HepG2 (cell line): ENCODE results near the gene NUDT3. TPM values are rescaled to one million over a fixed set of nuclear protein-coding genes. Genes with fewer than 3 reads are reported as not detected.
A peak's percentile ranks its signal among the peaks of the same experiment; 100 is the strongest.

Experiments used
- GATAD2A ChIP-seq: IDR thresholded peaks from 2 replicates; pipeline ENCODE4 v1.6.1; 2016
- HOXA5 ChIP-seq: sonication (generic); formaldehyde crosslinking; IDR thresholded peaks from 2 replicates; pipeline ENCODE4 v1.4.0; 2020; ENCODE audit warnings: missing genetic modification reagents
- KLF12 ChIP-seq: sonication (generic); formaldehyde crosslinking; IDR thresholded peaks from 2 replicates; pipeline ENCODE4 v1.4.0; 2020; ENCODE audit warnings: missing genetic modification reagents, borderline replicate concordance
- MIER3 ChIP-seq: IDR thresholded peaks from 2 replicates; pipeline ENCODE4 v1.6.1; 2016; ENCODE audit warnings: missing compliant biosample characterization, borderline replicate concordance
- NFIB ChIP-seq: sonication (generic); formaldehyde crosslinking; IDR thresholded peaks from 2 replicates; pipeline ENCODE4 v1.9.0; 2021; ENCODE audit warnings: missing genetic modification reagents, mild to moderate bottlenecking, borderline replicate concordance
- NFKBIZ ChIP-seq: IDR thresholded peaks from 2 replicates; pipeline ENCODE4 v1.6.1; 2018; ENCODE audit warnings: missing genetic modification reagents, missing compliant biosample characterization
- NPAS2 ChIP-seq: sonication (generic); formaldehyde crosslinking; IDR thresholded peaks from 2 replicates; pipeline ENCODE4 v1.8.0; 2022; ENCODE audit warnings: mild to moderate bottlenecking, missing genetic modification reagents, borderline replicate concordance
- PPARG ChIP-seq: conservative IDR thresholded peaks from 2 replicates; pipeline ENCODE4 v1.6.1; 2016; ENCODE audit warnings: missing biosample characterization, missing genetic modification reagents
- SSRP1 ChIP-seq: IDR thresholded peaks from 2 replicates; pipeline ENCODE4 v1.6.1; 2016; ENCODE audit warnings: control low read depth
- TCF7L2 ChIP-seq: IDR thresholded peaks from 2 replicates; pipeline ENCODE4 v1.6.1; 2011; ENCODE audit warnings: mild to moderate bottlenecking, low read depth, low read length, moderate library complexity
- TEAD3 ChIP-seq: optimal IDR thresholded peaks from 2 replicates; pipeline ENCODE3; 2016; ENCODE audit warnings: borderline replicate concordance
- TGIF2 ChIP-seq: IDR thresholded peaks from 2 replicates; pipeline ENCODE4 v1.6.1; 2016; ENCODE audit warnings: control low read depth, missing compliant biosample characterization
- U2AF2 ChIP-seq: fragments of 200-400 bp; formaldehyde crosslinking; IDR thresholded peaks from 2 replicates; pipeline ENCODE4 v1.6.1; 2017; ENCODE audit warnings: low read depth, mild to moderate bottlenecking, low read length
- ZNF207 ChIP-seq: fragments of 450-650 bp; IDR thresholded peaks from 2 replicates; pipeline ENCODE4 v1.6.1; 2016; ENCODE audit warnings: antibody characterized with exemption, borderline replicate concordance
- ZNF232 ChIP-seq: sonication (generic); formaldehyde crosslinking; IDR thresholded peaks from 2 replicates; pipeline ENCODE4 v1.4.0; 2020; ENCODE audit warnings: missing genetic modification reagents, borderline replicate concordance
- ZNF253 ChIP-seq: sonication (generic); formaldehyde crosslinking; IDR thresholded peaks from 2 replicates; pipeline ENCODE4 v1.8.0; 2022; ENCODE audit warnings: mild to moderate bottlenecking, missing genetic modification reagents, borderline replicate concordance
- ZNF354B ChIP-seq: sonication (generic); formaldehyde crosslinking; IDR thresholded peaks from 2 replicates; pipeline ENCODE4 v1.8.0; 2022; ENCODE audit warnings: mild to moderate bottlenecking, missing genetic modification reagents
- ZNF616 ChIP-seq: sonication (generic); formaldehyde crosslinking; IDR thresholded peaks from 2 replicates; pipeline ENCODE4 v1.5.0; 2020; ENCODE audit warnings: low read depth, mild to moderate bottlenecking, missing genetic modification reagents
- polyA plus RNA-seq, 8 experiments: library from polyadenylated mRNA; depleted of rRNA in 3 of 8; stranded (reverse) in 7 of 8; unstranded in 1 of 8; fragments of >200 nt; fragmentation: Illumina TruSeq in 4 of 8; extraction: Trizol in 4 of 8; gene quantifications; 2 replicates each; pipeline versions ENCODE4 v1.2.1 to v1.2.3, GENCODE V29; 2011 to 2016; ENCODE audit warnings: low read depth in 4 of 8, missing spikeins in 1 of 8, mixed read lengths in 1 of 8; ENCODE audit not compliant: insufficient read depth in 1 of 8
- total RNA-seq, 5 experiments: library from RNA; depleted of rRNA; stranded (reverse); fragments of >200 nt; fragmentation: Illumina TruSeq; extraction: Trizol; gene quantifications; 2 replicates each; pipeline ENCODE4 v1.2.3, GENCODE V29; 2016; ENCODE audit warnings: low read depth in 1 of 5
- TF ChIP-seq, protein P1 (sequence below): sonication (generic); formaldehyde crosslinking; IDR thresholded peaks from 2 replicates; pipeline ENCODE4 v1.8.0; 2022; ENCODE audit warnings: mild to moderate bottlenecking, missing genetic modification reagents; ENCODE audit not compliant: insufficient replicate concordance
- TF ChIP-seq, protein P2 (sequence below): sonication (generic); IDR thresholded peaks from 2 replicates; pipeline ENCODE4 v1.6.1; 2016; ENCODE audit warnings: low read depth, borderline replicate concordance
- TF ChIP-seq, protein P3 (sequence below): IDR thresholded peaks from 2 replicates; pipeline ENCODE4 v1.6.1; 2018; ENCODE audit warnings: missing genetic modification reagents, mild to moderate bottlenecking, missing compliant biosample characterization
- TF ChIP-seq, protein P4 (sequence below): sonication (generic); formaldehyde crosslinking; IDR thresholded peaks from 2 replicates; pipeline ENCODE4 v1.4.0; 2020; ENCODE audit warnings: missing genetic modification reagents

Gene NUDT3
- total and polyA plus RNA-seq, 2 of the 13 experiments (the other 11 are each of a cell fraction or from before 2014, with no cell fraction given): 20.2 to 20.6 TPM

DNA sequence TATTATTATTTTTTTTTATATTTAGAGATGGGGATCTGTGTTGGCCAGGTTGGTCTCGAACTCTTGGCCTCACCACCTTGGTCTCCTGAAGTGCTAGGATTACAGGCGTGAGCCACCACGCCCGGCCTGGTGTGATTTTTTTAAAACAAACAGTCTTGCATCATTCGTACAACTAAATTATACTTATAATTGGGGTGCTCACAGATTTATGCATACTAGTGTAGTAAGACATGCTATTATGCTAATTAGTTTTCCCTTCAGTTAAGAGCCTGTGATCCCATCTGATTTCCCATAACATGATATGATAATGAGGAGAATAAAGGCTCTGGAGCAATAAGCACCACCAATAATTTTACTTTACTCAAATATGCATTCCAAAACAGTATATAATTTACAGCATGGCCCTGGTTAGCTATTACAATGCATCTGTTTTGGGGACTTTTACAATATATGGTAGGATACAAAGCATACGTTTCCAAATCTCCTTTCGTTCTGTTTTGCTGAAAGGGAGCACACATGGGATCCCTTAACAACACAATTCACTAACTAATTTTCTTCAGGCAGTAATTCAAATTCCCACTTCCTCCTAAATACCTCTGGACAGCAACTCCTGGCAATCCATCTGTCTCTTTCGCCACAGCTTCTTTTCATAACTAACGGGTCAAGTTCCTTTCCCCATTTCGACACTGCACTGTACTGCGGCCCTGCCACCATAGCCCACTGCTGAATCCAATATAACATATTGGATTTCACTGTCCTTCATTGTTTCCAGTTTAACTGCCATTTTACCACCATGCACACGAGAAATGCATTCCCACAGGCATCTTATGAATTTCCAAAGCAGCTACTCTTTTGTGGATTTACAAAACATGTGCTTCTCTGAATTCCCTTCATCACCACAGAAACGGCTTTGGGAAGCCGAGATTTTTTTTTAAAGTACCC, 1.7 kb downstream of the NUDT3 start (continued):
- no peak for TF ChIP-seq ZNF616 (CRISPR knock-in tag)
- no peak for TF ChIP-seq U2AF2
- TF ChIP-seq TCF7L2: no peak
- TF ChIP-seq ZNF354B (CRISPR knock-in tag): no peak
- TF ChIP-seq NFIB (CRISPR knock-in tag): no peak
- no peak for TF ChIP-seq ZNF232 (CRISPR knock-in tag)
- peak; percentile 77 for TF ChIP-seq TEAD3 (CRISPR knock-in tag)
- TF ChIP-seq NFKBIZ (CRISPR knock-in tag): no peak
- TF ChIP-seq MIER3 (CRISPR knock-in tag): peak; percentile 47; the same call in 1 of the 2 replicates
- TF ChIP-seq ZNF207: no peak
- TF ChIP-seq, protein P1, sequence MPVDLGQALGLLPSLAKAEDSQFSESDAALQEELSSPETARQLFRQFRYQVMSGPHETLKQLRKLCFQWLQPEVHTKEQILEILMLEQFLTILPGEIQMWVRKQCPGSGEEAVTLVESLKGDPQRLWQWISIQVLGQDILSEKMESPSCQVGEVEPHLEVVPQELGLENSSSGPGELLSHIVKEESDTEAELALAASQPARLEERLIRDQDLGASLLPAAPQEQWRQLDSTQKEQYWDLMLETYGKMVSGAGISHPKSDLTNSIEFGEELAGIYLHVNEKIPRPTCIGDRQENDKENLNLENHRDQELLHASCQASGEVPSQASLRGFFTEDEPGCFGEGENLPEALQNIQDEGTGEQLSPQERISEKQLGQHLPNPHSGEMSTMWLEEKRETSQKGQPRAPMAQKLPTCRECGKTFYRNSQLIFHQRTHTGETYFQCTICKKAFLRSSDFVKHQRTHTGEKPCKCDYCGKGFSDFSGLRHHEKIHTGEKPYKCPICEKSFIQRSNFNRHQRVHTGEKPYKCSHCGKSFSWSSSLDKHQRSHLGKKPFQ (CRISPR knock-in tag): no peak
- TF ChIP-seq TGIF2 (CRISPR knock-in tag): peak; percentile 78; the same call in 1 of the 2 replicates
- TF ChIP-seq ZNF253: no peak
- TF ChIP-seq KLF12 (CRISPR knock-in tag): no peak
- no peak for TF ChIP-seq SSRP1 (CRISPR knock-in tag)
- peak; percentile 72; the same call in 1 of the 2 replicates for TF ChIP-seq GATAD2A (CRISPR knock-in tag)
- TF ChIP-seq HOXA5 (CRISPR knock-in tag): no peak
- TF ChIP-seq, protein P2, sequence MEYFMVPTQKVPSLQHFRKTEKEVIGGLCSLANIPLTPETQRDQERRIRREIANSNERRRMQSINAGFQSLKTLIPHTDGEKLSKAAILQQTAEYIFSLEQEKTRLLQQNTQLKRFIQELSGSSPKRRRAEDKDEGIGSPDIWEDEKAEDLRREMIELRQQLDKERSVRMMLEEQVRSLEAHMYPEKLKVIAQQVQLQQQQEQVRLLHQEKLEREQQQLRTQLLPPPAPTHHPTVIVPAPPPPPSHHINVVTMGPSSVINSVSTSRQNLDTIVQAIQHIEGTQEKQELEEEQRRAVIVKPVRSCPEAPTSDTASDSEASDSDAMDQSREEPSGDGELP: no peak
- TF ChIP-seq, protein P3, sequence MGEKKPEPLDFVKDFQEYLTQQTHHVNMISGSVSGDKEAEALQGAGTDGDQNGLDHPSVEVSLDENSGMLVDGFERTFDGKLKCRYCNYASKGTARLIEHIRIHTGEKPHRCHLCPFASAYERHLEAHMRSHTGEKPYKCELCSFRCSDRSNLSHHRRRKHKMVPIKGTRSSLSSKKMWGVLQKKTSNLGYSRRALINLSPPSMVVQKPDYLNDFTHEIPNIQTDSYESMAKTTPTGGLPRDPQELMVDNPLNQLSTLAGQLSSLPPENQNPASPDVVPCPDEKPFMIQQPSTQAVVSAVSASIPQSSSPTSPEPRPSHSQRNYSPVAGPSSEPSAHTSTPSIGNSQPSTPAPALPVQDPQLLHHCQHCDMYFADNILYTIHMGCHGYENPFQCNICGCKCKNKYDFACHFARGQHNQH (CRISPR knock-in tag): no peak
- TF ChIP-seq, protein P4, sequence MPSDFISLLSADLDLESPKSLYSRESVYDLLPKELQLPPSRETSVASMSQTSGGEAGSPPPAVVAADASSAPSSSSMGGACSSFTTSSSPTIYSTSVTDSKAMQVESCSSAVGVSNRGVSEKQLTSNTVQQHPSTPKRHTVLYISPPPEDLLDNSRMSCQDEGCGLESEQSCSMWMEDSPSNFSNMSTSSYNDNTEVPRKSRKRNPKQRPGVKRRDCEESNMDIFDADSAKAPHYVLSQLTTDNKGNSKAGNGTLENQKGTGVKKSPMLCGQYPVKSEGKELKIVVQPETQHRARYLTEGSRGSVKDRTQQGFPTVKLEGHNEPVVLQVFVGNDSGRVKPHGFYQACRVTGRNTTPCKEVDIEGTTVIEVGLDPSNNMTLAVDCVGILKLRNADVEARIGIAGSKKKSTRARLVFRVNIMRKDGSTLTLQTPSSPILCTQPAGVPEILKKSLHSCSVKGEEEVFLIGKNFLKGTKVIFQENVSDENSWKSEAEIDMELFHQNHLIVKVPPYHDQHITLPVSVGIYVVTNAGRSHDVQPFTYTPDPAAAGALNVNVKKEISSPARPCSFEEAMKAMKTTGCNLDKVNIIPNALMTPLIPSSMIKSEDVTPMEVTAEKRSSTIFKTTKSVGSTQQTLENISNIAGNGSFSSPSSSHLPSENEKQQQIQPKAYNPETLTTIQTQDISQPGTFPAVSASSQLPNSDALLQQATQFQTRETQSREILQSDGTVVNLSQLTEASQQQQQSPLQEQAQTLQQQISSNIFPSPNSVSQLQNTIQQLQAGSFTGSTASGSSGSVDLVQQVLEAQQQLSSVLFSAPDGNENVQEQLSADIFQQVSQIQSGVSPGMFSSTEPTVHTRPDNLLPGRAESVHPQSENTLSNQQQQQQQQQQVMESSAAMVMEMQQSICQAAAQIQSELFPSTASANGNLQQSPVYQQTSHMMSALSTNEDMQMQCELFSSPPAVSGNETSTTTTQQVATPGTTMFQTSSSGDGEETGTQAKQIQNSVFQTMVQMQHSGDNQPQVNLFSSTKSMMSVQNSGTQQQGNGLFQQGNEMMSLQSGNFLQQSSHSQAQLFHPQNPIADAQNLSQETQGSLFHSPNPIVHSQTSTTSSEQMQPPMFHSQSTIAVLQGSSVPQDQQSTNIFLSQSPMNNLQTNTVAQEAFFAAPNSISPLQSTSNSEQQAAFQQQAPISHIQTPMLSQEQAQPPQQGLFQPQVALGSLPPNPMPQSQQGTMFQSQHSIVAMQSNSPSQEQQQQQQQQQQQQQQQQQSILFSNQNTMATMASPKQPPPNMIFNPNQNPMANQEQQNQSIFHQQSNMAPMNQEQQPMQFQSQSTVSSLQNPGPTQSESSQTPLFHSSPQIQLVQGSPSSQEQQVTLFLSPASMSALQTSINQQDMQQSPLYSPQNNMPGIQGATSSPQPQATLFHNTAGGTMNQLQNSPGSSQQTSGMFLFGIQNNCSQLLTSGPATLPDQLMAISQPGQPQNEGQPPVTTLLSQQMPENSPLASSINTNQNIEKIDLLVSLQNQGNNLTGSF (CRISPR knock-in tag): no peak
- no peak for TF ChIP-seq NPAS2 (CRISPR knock-in tag)
- TF ChIP-seq PPARG: 0 out of 2 replicates have a peak, but pooled peaks have one; percentile 11
